SK-N-MC (cell line): Measurements from ENCODE around the gene BCL10.
"Not testable (repeated sequence)": the region's sequence is repeated elsewhere in the genome, so short reads cannot be mapped to it uniquely, and the experiment has no call there.

Experiments
- DNase-seq: peaks from one replicate; pipeline ENCODE4 v3.0.0-alpha.2; 2011; ENCODE audit warnings: low read depth, low spot score
- H3K27ac ChIP-seq: fragments of 200-600 bp; sonication (generic); 2 replicates; pipeline ENCODE4 v1.5.1; 2016; ENCODE audit warnings: mixed run types
- H3K36me3 ChIP-seq: fragments of 200-600 bp; sonication (generic); 2 replicates; pipeline ENCODE4 v1.6.1; 2017; ENCODE audit warnings: antibody characterized with exemption, low read length, mixed read lengths; ENCODE audit not compliant: insufficient read depth
- H3K4me3 ChIP-seq: fragments of 200-600 bp; sonication (generic); 2 replicates; pipeline ENCODE4 v1.5.1; 2016
- H3K9ac ChIP-seq: fragments of 200-600 bp; sonication (generic); 2 replicates; pipeline ENCODE4 v1.8.0; 2017; ENCODE audit warnings: mixed run types, mixed read lengths; ENCODE audit not compliant: insufficient read length
- H3K9me3 ChIP-seq: fragments of 200-600 bp; sonication (generic); 2 replicates; pipeline ENCODE4 v1.6.1; 2017; ENCODE audit warnings: low read depth, mild to moderate bottlenecking, antibody characterized with exemption, low read length, moderate library complexity, mixed read lengths
- EZH2 ChIP-seq: fragments of 200-600 bp; sonication (generic); IDR thresholded peaks from one replicate; pipeline ENCODE4 v1.6.1; 2017; ENCODE audit warnings: antibody characterized with exemption
- FOXP2 ChIP-seq: optimal IDR thresholded peaks from 2 replicates; pipeline ENCODE3; 2011; ENCODE audit warnings: mild to moderate bottlenecking, moderate library complexity; ENCODE audit not compliant: insufficient read depth; ENCODE audit errors: extremely low read length, control extremely low read depth
- POLR2AphosphoS5 ChIP-seq: IDR thresholded peaks from 2 replicates; pipeline ENCODE4 v1.6.1; 2012; ENCODE audit warnings: mild to moderate bottlenecking, low read depth, low read length, borderline replicate concordance

Gene BCL10

DNA sequence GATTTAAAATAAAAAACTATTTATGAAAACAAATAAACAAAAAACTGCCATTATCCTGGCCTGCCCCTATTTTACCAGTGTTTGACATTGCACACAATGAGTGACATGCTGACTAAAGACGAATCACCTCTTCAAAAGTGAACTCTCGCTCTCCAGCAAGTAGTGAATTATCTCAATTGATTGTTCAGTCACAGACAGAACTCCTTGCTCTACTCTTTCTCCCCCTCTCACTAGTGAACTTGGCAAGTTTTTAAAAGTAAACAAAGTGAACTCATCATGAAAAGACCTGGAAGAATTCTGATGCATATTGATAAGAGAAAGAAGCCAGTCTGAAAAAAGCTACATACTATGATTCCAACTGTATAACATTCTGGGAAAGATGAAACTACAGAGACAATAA is 12.3 kb downstream of the BCL10 start:
- no peak overlapping the region for H3K27ac ChIP-seq
- H3K9me3 ChIP-seq = no peaks in the 10 kb centered on the region
- H3K4me3 ChIP-seq = no peak overlapping the region
- no peak overlapping the region for H3K9ac ChIP-seq
- no peak for DNase-seq
- H3K36me3 ChIP-seq = peaks cover 44% of the 10 kb centered on the region
- TF ChIP-seq POLR2AphosphoS5 (no peak), EZH2 (no peak), FOXP2 (no peak)

GRCh38 chr1:85262985-85263384 is 13.4 kb downstream of the BCL10 start:
- no peak for TF ChIP-seq EZH2
- no peak for TF ChIP-seq FOXP2
- no peak for TF ChIP-seq POLR2AphosphoS5
- no peaks in the 10 kb centered on the region for H3K9me3 ChIP-seq
- no peak overlapping the region for H3K4me3 ChIP-seq
- DNase-seq = no peak
- H3K36me3 ChIP-seq = peaks cover 40% of the 10 kb centered on the region
- H3K27ac ChIP-seq = no peak overlapping the region
- H3K9ac ChIP-seq = no peak overlapping the region

DNA sequence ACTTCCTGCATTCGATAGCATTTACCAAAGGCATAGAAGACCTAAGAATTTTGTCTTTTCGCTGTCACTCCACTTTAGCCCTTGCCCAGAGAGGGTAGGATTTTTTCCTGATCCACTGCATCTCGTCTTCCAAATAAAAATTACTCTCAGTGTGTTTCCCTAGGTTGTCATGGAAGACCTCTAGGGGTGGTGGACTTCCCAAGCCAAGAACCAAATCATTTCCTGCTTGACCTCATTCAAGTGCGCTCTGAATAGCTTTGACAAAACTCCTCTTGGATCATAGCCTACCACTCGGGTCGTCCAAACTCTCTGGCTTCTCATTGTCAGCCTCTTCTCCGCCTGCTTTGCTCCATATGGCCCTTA is 16.5 kb downstream of the BCL10 start:
- H3K4me3 ChIP-seq = peak overlapping the region; percentile 89
- H3K27ac ChIP-seq = no peak overlapping the region
- TF ChIP-seq POLR2AphosphoS5 = no peak
- no peak for TF ChIP-seq FOXP2
- TF ChIP-seq EZH2 = no peak
- no peak for DNase-seq
- H3K36me3 ChIP-seq = peaks cover 40% of the 10 kb centered on the region
- peak overlapping the region; percentile 64 for H3K9ac ChIP-seq
- H3K9me3 ChIP-seq = no peaks in the 10 kb centered on the region

GRCh38 chr1:85259118-85259911 is 17.1 kb downstream of the BCL10 start, which contains the start of gene C1orf52:
C1orf52 (minus strand) TSS chr1:85259662; CDS start chr1:85259633, 29 bp downstream.
- no peak for DNase-seq
- H3K36me3 ChIP-seq = peaks cover 37% of the 10 kb centered on the region
- TF ChIP-seq FOXP2 = no peak
- peak; percentile 95 for TF ChIP-seq POLR2AphosphoS5
- peak within 1 kb of the TSS; percentile 83 for H3K9ac ChIP-seq
- H3K4me3 ChIP-seq = peak within 1 kb of the TSS; percentile 89
- H3K27ac ChIP-seq = no peak within 1 kb of the TSS
- H3K9me3 ChIP-seq = no peaks in the 10 kb centered on the region

GRCh38 chr1:85258536-85259117 is 17.8 kb downstream of the BCL10 start:
- no peak for TF ChIP-seq FOXP2
- no peak for TF ChIP-seq EZH2
- no peak for TF ChIP-seq POLR2AphosphoS5
- Histone ChIP-seq H3K27ac (no peak overlapping the region), H3K4me3 (peak overlapping the region; percentile 89), H3K9me3 (no peaks in the 10 kb centered on the region), H3K9ac (peak overlapping the region; percentile 83), H3K36me3 (peaks cover 36% of the 10 kb centered on the region)
- DNase-seq = no peak

- H3K27ac ChIP-seq, H3K9me3 ChIP-seq, H3K9ac ChIP-seq, DNase-seq, H3K4me3 ChIP-seq: not testable (repeated sequence)
- H3K36me3 ChIP-seq = peaks cover 35% of the 10 kb centered on the region
These were observed 27.4 kb downstream of the BCL10 start for GRCh38 chr1:85249042-85249441.

- Histone ChIP-seq H3K9ac (no peak overlapping the region), H3K27ac (peak overlapping the region; percentile 99; the same call in 1 of the 2 replicates), H3K9me3 (no peaks in the 10 kb centered on the region)
These were observed 30.5 kb downstream of the BCL10 start for GRCh38 chr1:85245891-85246290.

DNA sequence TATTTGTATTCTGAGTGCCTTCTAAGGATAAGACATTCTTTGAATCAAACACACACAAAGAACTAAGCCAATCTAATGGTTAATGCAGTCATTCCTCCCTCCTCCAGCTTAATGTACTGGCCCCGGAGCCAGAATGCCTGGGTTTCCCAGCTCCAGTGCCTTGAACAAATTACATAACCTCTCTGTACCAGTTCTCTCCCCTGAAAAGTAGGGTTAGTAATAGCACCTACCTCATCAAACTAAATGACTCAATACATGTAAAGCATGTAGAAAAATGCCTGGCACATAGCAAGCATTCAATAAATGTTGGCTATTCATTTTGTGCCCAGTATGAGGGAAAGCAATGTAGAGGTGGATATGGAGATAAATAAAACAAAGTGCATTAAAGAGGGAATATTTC is 31.0 kb downstream of the BCL10 start:
- H3K9ac ChIP-seq = no peak overlapping the region
- H3K4me3 ChIP-seq = peak overlapping the region; percentile 75
- peaks cover 6% of the 10 kb centered on the region for H3K36me3 ChIP-seq
- no peak for TF ChIP-seq EZH2
- TF ChIP-seq FOXP2 = no peak
- no peak for TF ChIP-seq POLR2AphosphoS5
- peak overlapping the region; percentile 99 for H3K27ac ChIP-seq
- H3K9me3 ChIP-seq = no peaks in the 10 kb centered on the region
- DNase-seq = no peak

More at GRCh38 chr1:85245891-85246290, 30.5 kb downstream of the BCL10 start:
- DNase-seq = no peak
- peak overlapping the region; percentile 3; the same call in 1 of the 2 replicates for H3K4me3 ChIP-seq
- TF ChIP-seq EZH2 (no peak), POLR2AphosphoS5 (no peak), FOXP2 (no peak)
- peaks cover 10% of the 10 kb centered on the region for H3K36me3 ChIP-seq
